HG03469 (cell line): ENCODE measurements around the gene PCCA.
"Not testable (repeated sequence)": the region's sequence is repeated elsewhere in the genome, so short reads cannot be mapped to it uniquely, and the experiment has no call there.

ENCODE experiments used
- ATAC-seq: cut with Tn5 transposase; IDR thresholded peaks from one replicate; pipeline ENCODE4 v1.9.1; 2021; ENCODE audit warnings: mild to moderate bottlenecking, moderate library complexity, moderate number of reproducible peaks; ENCODE audit not compliant: unreplicated experiment

Gene PCCA

GRCh38 chr13:100234524-100235136 lies 145.7 kb downstream of the PCCA start:
- ATAC-seq = no peak

- no peak for ATAC-seq
These were observed 146.5 kb downstream of the PCCA start for GRCh38 chr13:100235311-100235901.

GRCh38 chr13:100240109-100240779 lies 151.4 kb downstream of the PCCA start:
- ATAC-seq = no peak

- ATAC-seq = no peak
These were observed 155.5 kb downstream of the PCCA start for GRCh38 chr13:100244431-100244830.

GRCh38 chr13:100245104-100245503 lies 156.2 kb downstream of the PCCA start:
- no peak for ATAC-seq

- ATAC-seq = no peak
These were observed 159.0 kb downstream of the PCCA start for GRCh38 chr13:100247937-100248336.

GRCh38 chr13:100254002-100254401 lies 165.1 kb downstream of the PCCA start:
- no peak for ATAC-seq

- ATAC-seq = no peak
These were observed 173.5 kb downstream of the PCCA start for GRCh38 chr13:100262404-100262803.

GRCh38 chr13:100266026-100266425 lies 177.1 kb downstream of the PCCA start:
- no peak for ATAC-seq

- ATAC-seq = no peak
These were observed 180.9 kb downstream of the PCCA start for GRCh38 chr13:100269837-100270236.

- ATAC-seq = no peak
These were observed 184.2 kb downstream of the PCCA start for GRCh38 chr13:100273138-100273537.

GRCh38 chr13:100273552-100273951 lies 184.7 kb downstream of the PCCA start:
- no peak for ATAC-seq

- no peak for ATAC-seq
These were observed 186.1 kb downstream of the PCCA start for GRCh38 chr13:100274942-100275506.

- no peak for ATAC-seq
These were observed 186.9 kb downstream of the PCCA start for GRCh38 chr13:100275746-100276145.

GRCh38 chr13:100280681-100281080 lies 191.8 kb downstream of the PCCA start:
- no peak for ATAC-seq

- not testable (repeated sequence) for ATAC-seq
These were observed 193.4 kb downstream of the PCCA start for GRCh38 chr13:100282306-100282705.

- no peak for ATAC-seq
These were observed 201.4 kb downstream of the PCCA start for GRCh38 chr13:100290165-100290801.

- ATAC-seq = no peak
These were observed 202.7 kb downstream of the PCCA start for GRCh38 chr13:100291624-100292023.

GRCh38 chr13:100297413-100297812 lies 208.5 kb downstream of the PCCA start:
- ATAC-seq = no peak

- no peak for ATAC-seq
These were observed 209.3 kb downstream of the PCCA start for GRCh38 chr13:100298116-100298681.

- ATAC-seq = no peak
These were observed 209.8 kb downstream of the PCCA start for GRCh38 chr13:100298691-100299090.
